Measurements from ENCODE around the gene ELOVL2. TPM values are rescaled to one million over a fixed set of nuclear protein-coding genes. Genes with fewer than 3 reads are reported as not detected.

Gene ELOVL2
- polyA plus RNA-seq, 2 donors = 0.04 to 0.08 TPM

DNA sequence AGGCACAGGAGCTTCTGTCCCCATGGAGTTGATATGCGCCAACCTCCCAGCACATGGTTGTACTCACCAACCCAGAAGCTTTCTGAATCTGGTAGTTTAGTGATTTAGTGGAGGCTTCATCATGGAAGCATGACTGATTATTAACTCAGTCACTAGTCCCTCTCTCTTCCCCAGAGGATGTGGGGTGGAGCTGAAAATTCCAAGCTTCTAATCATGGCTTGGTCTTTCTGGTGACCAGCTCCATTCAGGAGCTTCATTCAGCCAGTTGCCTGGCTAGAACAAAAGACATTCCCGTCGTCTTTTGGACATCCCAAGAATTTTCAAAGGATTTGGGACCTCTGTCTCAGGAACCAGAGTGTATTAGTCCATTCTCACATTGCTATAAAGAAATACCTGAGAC, 36.2 kb upstream of the ELOVL2 start:
- Histone ChIP-seq H3K36me3 (ENCODE audit: control insufficient read depth in 2 of 2, insufficient read depth in 2 of 2, low read length in 1 of 2) (no peaks in the 10 kb centered on the region), H3K4me1 (ENCODE audit: control insufficient read depth in 2 of 2, insufficient read depth in 2 of 2, low read length in 1 of 2) (no peaks in the 10 kb centered on the region), H3K9me3 (ENCODE audit: control insufficient read depth in 2 of 2, insufficient read depth in 1 of 2, low read depth in 1 of 2, low read length in 1 of 2) (no peaks in the 10 kb centered on the region), H3K27ac (ENCODE audit: low read depth in 2 of 2, low read length in 1 of 2) (no peak overlapping the region), H3K4me3 (ENCODE audit: low read depth in 1 of 2, low read length in 2 of 2) (no peak overlapping the region), H3K27me3 (ENCODE audit: control insufficient read depth in 1 of 2, insufficient read depth in 2 of 2, low read length in 2 of 2) (peaks cover 0 to 2% of the 10 kb centered on the region in 2 donors)
- 67 to 75% methylated on average over 3 of the region's 3 CpGs for WGBS, 2 donors

DNA sequence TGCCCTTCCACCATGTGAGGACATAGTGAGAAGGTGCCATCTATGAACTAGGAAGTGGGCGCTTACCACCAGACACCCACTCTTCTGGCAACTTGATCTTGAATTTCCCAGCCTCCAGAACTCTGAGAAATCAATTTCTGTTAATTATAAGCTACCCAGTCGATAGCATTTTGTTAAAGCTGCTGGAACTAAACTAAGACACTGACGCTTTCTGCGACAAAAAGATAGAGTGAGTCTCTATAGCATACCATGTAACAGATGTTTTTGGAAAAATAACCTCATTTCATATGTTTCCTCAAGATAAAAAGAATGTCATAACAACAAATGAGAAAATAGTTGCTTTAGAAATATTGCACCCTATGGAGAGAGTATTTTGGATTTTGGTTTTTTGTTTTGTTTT, 34.2 kb upstream of the ELOVL2 start:
- 92% methylated on average over 4 of the region's 4 CpGs for WGBS, 2 donors
- no peaks in the 10 kb centered on the region for H3K9me3 ChIP-seq (ENCODE audit: control insufficient read depth in 2 of 2, insufficient read depth in 1 of 2, low read depth in 1 of 2, low read length in 1 of 2)
- no peaks in the 10 kb centered on the region for H3K36me3 ChIP-seq (ENCODE audit: control insufficient read depth in 2 of 2, insufficient read depth in 2 of 2, low read length in 1 of 2)
- H3K4me1 ChIP-seq (ENCODE audit: control insufficient read depth in 2 of 2, insufficient read depth in 2 of 2, low read length in 1 of 2) = no peaks in the 10 kb centered on the region
- H3K27ac ChIP-seq (ENCODE audit: low read depth in 2 of 2, low read length in 1 of 2) = no peak overlapping the region
- H3K27me3 ChIP-seq (ENCODE audit: control insufficient read depth in 1 of 2, insufficient read depth in 2 of 2, low read length in 2 of 2) = peaks cover 0 to 2% of the 10 kb centered on the region in 2 donors
- no peak overlapping the region for H3K4me3 ChIP-seq (ENCODE audit: low read depth in 1 of 2, low read length in 2 of 2)

DNA sequence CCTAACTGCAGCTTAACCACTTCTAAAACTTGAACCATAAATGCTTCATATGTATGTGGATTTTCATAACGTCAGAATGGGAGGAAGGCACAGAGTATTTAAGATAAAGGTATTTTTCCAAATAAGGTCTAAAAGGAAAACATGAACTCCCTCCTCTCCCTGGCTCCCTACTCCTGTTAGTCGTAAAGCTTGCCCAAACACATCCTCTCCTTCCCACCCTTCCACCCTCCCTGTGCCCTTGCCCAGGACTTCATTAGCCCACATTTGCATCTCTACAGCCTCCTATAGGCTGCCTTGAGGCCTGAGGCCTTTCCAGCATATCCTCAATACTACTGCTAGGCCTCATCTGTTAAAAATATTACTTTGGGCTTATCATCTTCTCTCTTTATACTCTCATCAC, 32.4 kb upstream of the ELOVL2 start:
- WGBS, 2 donors = 49 to 57% methylated on average over 2 of the region's 2 CpGs
- Histone ChIP-seq H3K9me3 (ENCODE audit: control insufficient read depth in 2 of 2, insufficient read depth in 1 of 2, low read depth in 1 of 2, low read length in 1 of 2) (no peaks in the 10 kb centered on the region), H3K36me3 (ENCODE audit: control insufficient read depth in 2 of 2, insufficient read depth in 2 of 2, low read length in 1 of 2) (no peaks in the 10 kb centered on the region), H3K4me3 (ENCODE audit: low read depth in 1 of 2, low read length in 2 of 2) (no peak overlapping the region), H3K27me3 (ENCODE audit: control insufficient read depth in 1 of 2, insufficient read depth in 2 of 2, low read length in 2 of 2) (no peaks in the 10 kb centered on the region), H3K4me1 (ENCODE audit: control insufficient read depth in 2 of 2, insufficient read depth in 2 of 2, low read length in 1 of 2) (no peaks in the 10 kb centered on the region), H3K27ac (ENCODE audit: low read depth in 2 of 2, low read length in 1 of 2) (no peak overlapping the region)

DNA sequence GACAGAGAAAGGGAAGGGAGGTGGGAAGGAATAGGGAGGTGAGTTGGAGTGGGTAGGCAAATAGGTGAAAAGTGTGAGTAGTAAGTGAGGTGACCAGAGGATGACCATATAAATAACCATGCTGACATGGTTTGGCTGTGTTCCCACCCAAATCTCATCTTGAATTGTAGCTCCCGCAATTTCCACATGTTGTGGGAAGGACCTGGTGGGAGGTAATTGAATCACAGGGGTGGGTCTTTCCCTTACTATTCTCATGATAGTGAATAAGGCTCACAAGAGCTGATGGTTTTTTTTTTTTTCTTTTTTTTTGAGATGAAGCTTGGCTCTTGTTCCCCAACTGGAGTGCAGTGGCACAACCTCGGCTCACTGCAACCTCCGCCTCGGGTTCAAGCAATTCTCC, 28.0 kb upstream of the ELOVL2 start:
- 92 to 97% methylated on average over 4 of the region's 4 CpGs for WGBS, 2 donors
- no peaks in the 10 kb centered on the region for H3K9me3 ChIP-seq (ENCODE audit: control insufficient read depth in 2 of 2, insufficient read depth in 1 of 2, low read depth in 1 of 2, low read length in 1 of 2)
- no peak overlapping the region for H3K27ac ChIP-seq (ENCODE audit: low read depth in 2 of 2, low read length in 1 of 2)
- no peak overlapping the region for H3K4me3 ChIP-seq (ENCODE audit: low read depth in 1 of 2, low read length in 2 of 2)
- H3K27me3 ChIP-seq (ENCODE audit: control insufficient read depth in 1 of 2, insufficient read depth in 2 of 2, low read length in 2 of 2) = no peaks in the 10 kb centered on the region
- H3K36me3 ChIP-seq (ENCODE audit: control insufficient read depth in 2 of 2, insufficient read depth in 2 of 2, low read length in 1 of 2) = no peaks in the 10 kb centered on the region
- H3K4me1 ChIP-seq (ENCODE audit: control insufficient read depth in 2 of 2, insufficient read depth in 2 of 2, low read length in 1 of 2) = no peaks in the 10 kb centered on the region

DNA sequence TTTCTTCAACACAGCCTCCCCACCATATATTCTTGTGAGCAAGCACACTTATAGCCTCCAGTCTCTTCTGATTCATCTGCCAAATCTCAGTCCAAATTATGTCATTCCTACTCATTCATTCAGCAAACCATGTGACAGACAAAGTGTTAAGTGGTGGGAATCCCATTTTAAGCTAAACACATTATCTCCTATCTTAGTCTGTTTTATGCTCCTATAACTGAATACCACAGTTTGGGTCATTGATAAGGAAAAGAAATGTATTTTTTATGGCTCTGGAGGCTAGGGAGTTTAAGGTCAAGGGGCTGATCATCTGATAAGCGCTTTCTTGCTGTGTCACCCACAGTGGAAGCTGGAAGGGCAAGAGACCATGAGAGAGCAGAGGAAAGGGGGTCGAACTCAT, 25.7 kb upstream of the ELOVL2 start:
- Histone ChIP-seq H3K27me3 (ENCODE audit: control insufficient read depth in 1 of 2, insufficient read depth in 2 of 2, low read length in 2 of 2) (no peaks in the 10 kb centered on the region), H3K9me3 (ENCODE audit: control insufficient read depth in 2 of 2, insufficient read depth in 1 of 2, low read depth in 1 of 2, low read length in 1 of 2) (no peaks in the 10 kb centered on the region), H3K4me1 (ENCODE audit: control insufficient read depth in 2 of 2, insufficient read depth in 2 of 2, low read length in 1 of 2) (no peaks in the 10 kb centered on the region), H3K4me3 (ENCODE audit: low read depth in 1 of 2, low read length in 2 of 2) (no peak overlapping the region), H3K27ac (ENCODE audit: low read depth in 2 of 2, low read length in 1 of 2) (no peak overlapping the region), H3K36me3 (ENCODE audit: control insufficient read depth in 2 of 2, insufficient read depth in 2 of 2, low read length in 1 of 2) (no peaks in the 10 kb centered on the region)
- 61 to 72% methylated on average over 2 of the region's 2 CpGs for WGBS, 2 donors

DNA sequence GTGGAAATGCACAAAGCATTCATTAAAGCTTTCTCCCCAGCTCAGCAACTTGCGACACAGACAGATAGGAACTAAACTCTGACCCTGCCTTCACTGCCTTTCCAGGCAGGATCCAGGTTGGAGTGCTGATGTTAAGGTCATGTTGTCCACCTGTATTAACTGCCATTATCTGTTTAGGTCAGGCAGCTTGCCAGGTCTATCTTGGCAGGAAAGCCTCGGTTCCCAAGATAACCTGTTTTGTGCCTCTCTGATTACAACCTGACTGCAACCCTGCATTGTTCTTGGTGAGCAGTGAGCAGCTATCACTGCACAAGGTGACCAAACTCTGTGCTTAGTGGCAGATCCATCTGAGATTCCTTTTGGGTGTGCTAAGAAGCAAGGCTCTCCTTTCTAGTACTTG, 23.2 kb upstream of the ELOVL2 start:
- Histone ChIP-seq H3K9me3 (ENCODE audit: control insufficient read depth in 2 of 2, insufficient read depth in 1 of 2, low read depth in 1 of 2, low read length in 1 of 2) (no peaks in the 10 kb centered on the region), H3K4me3 (ENCODE audit: low read depth in 1 of 2, low read length in 2 of 2) (no peak overlapping the region), H3K27me3 (ENCODE audit: control insufficient read depth in 1 of 2, insufficient read depth in 2 of 2, low read length in 2 of 2) (no peaks in the 10 kb centered on the region), H3K36me3 (ENCODE audit: control insufficient read depth in 2 of 2, insufficient read depth in 2 of 2, low read length in 1 of 2) (no peaks in the 10 kb centered on the region), H3K4me1 (ENCODE audit: control insufficient read depth in 2 of 2, insufficient read depth in 2 of 2, low read length in 1 of 2) (no peaks in the 10 kb centered on the region), H3K27ac (ENCODE audit: low read depth in 2 of 2, low read length in 1 of 2) (no peak overlapping the region)
- WGBS, 2 donors = 48 to 59% methylated on average over 2 of the region's 2 CpGs

DNA sequence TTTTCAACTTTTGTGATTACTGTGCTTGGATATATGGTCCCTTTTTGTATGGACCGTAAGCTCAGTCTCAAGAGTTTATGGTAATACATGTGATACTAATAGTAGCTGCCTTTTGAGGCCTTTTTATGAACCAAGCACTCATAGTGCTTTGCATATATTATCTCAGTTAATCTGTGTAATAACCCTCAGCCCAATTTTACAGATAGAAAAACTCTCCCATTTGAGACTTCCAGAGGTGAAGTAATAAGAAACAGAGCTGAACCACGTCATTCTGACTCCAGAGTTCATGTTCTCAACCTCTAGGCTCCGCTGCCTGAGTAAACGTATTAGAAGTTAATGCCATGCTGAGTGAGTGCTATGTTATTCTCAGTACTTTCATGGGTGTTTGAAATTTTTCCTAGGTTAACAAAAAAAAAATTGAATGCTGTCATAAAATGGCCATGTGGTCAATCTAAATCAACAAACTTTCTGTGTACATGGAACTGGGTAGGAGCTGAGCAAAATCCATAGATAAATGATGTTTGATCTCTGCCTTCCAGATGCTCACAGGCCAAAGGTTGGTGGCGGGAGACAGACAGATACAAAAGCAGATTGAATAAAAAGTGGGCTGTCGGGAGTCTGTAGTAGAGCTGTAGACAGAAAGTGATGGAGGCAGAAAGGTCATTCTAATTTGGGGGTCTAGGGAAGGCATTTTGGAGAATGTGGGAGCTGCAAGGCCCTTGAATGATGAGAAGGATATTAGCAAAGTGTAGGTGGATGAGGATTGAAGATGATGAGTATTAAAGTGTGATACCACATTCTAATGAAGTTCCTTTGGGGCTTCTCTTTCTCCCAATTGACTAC, 22.6 kb upstream of the ELOVL2 start:
- WGBS, 2 donors = 81 to 91% methylated on average over 6 of the region's 6 CpGs
- Histone ChIP-seq H3K36me3 (ENCODE audit: control insufficient read depth in 2 of 2, insufficient read depth in 2 of 2, low read length in 1 of 2) (no peaks in the 10 kb centered on the region), H3K27me3 (ENCODE audit: control insufficient read depth in 1 of 2, insufficient read depth in 2 of 2, low read length in 2 of 2) (no peaks in the 10 kb centered on the region), H3K9me3 (ENCODE audit: control insufficient read depth in 2 of 2, insufficient read depth in 1 of 2, low read depth in 1 of 2, low read length in 1 of 2) (no peaks in the 10 kb centered on the region), H3K4me3 (ENCODE audit: low read depth in 1 of 2, low read length in 2 of 2) (no peak overlapping the region), H3K27ac (ENCODE audit: low read depth in 2 of 2, low read length in 1 of 2) (no peak overlapping the region), H3K4me1 (ENCODE audit: control insufficient read depth in 2 of 2, insufficient read depth in 2 of 2, low read length in 1 of 2) (no peaks in the 10 kb centered on the region)

DNA sequence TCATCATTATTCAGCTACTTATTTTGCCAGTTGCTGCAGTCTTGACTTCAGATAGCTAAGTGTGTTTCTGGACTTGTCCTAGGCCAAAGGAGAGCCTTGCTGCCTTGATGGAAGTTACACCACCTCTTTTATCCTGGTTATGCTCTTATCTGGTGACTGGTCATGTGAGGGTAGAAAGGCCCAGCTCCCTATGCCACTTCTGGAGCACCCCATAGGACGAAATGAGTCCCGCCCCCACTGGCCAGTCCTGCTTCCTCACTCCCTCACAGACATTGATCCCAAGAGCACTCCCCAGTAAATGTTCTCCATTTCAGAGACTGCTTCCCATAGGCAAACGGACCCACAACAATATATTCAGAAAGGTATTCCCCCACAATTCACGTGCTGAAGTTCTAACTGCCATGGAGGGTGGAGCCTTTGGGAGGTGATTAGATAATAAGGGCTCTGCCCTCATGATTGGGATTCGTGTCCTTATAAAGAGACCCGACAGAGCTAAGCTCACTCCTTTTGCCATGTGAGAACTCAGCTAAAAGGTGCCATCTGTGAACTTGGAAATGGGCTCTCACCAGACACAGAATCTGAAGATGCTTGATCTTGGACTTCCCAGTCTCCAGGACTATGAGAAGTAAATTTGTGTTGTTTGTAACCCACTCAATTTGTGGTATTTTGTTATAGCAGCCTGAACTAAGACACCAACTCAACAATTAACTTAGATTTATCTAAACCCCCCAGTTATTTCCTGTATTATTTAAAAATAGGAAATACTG, 21.5 kb upstream of the ELOVL2 start:
- H3K4me1 ChIP-seq (ENCODE audit: control insufficient read depth in 2 of 2, insufficient read depth in 2 of 2, low read length in 1 of 2) = no peaks in the 10 kb centered on the region
- WGBS, 2 donors = 86% methylated on average over 6 of the region's 6 CpGs
- H3K9me3 ChIP-seq (ENCODE audit: control insufficient read depth in 2 of 2, insufficient read depth in 1 of 2, low read depth in 1 of 2, low read length in 1 of 2) = no peaks in the 10 kb centered on the region
- H3K27me3 ChIP-seq (ENCODE audit: control insufficient read depth in 1 of 2, insufficient read depth in 2 of 2, low read length in 2 of 2) = no peaks in the 10 kb centered on the region
- no peak overlapping the region for H3K4me3 ChIP-seq (ENCODE audit: low read depth in 1 of 2, low read length in 2 of 2)
- no peaks in the 10 kb centered on the region for H3K36me3 ChIP-seq (ENCODE audit: control insufficient read depth in 2 of 2, insufficient read depth in 2 of 2, low read length in 1 of 2)
- H3K27ac ChIP-seq (ENCODE audit: low read depth in 2 of 2, low read length in 1 of 2) = no peak overlapping the region

DNA sequence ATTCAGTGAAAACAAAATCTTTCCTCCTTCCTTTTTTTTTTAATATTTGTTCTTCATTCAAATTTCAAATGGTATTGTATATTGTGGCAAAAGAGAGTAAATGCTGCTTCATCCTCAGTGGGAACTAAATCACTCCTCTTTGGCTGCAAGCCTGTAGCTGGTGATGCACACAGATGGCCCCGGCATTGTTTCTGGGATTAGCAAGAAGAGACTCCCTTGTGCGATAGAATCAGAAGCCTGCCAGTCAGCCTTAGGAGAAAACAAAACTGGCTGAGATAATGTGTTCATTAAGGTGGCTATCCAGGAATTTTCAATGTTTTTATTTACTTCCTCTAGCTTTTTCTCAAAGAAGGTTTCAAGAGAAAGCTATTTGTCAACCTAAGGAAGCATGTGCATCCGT, 20.7 kb upstream of the ELOVL2 start:
- no peaks in the 10 kb centered on the region for H3K9me3 ChIP-seq (ENCODE audit: control insufficient read depth in 2 of 2, insufficient read depth in 1 of 2, low read depth in 1 of 2, low read length in 1 of 2)
- no peak overlapping the region for H3K4me3 ChIP-seq (ENCODE audit: low read depth in 1 of 2, low read length in 2 of 2)
- WGBS, 2 donors = 52 to 66% methylated on average over 3 of the region's 3 CpGs
- H3K27me3 ChIP-seq (ENCODE audit: control insufficient read depth in 1 of 2, insufficient read depth in 2 of 2, low read length in 2 of 2) = no peaks in the 10 kb centered on the region
- H3K27ac ChIP-seq (ENCODE audit: low read depth in 2 of 2, low read length in 1 of 2) = no peak overlapping the region
- H3K36me3 ChIP-seq (ENCODE audit: control insufficient read depth in 2 of 2, insufficient read depth in 2 of 2, low read length in 1 of 2) = no peaks in the 10 kb centered on the region
- no peaks in the 10 kb centered on the region for H3K4me1 ChIP-seq (ENCODE audit: control insufficient read depth in 2 of 2, insufficient read depth in 2 of 2, low read length in 1 of 2)
